ENCODE data around the gene ETV3.

DNA sequence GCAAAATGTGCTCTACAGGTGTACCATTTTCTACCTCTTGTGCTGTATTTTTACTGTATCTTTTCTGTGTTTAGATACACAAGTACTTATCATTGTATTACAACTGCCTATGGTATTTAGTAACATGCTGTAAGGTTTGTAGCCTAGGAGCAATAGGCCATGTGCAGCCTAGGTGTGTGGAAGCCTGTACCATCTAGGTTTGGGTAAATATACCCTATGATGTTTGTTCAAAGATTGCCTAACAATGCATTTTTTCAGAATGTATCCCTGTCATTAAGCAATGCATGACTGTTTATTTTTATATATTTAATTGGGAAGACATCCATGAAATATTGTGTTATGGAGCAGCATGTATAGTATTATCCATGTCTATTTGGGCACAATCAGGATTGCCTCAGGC is 49.6 kb downstream of the ETV3 start:
- TF ChIP-seq, protein P1, sequence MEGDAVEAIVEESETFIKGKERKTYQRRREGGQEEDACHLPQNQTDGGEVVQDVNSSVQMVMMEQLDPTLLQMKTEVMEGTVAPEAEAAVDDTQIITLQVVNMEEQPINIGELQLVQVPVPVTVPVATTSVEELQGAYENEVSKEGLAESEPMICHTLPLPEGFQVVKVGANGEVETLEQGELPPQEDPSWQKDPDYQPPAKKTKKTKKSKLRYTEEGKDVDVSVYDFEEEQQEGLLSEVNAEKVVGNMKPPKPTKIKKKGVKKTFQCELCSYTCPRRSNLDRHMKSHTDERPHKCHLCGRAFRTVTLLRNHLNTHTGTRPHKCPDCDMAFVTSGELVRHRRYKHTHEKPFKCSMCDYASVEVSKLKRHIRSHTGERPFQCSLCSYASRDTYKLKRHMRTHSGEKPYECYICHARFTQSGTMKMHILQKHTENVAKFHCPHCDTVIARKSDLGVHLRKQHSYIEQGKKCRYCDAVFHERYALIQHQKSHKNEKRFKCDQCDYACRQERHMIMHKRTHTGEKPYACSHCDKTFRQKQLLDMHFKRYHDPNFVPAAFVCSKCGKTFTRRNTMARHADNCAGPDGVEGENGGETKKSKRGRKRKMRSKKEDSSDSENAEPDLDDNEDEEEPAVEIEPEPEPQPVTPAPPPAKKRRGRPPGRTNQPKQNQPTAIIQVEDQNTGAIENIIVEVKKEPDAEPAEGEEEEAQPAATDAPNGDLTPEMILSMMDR (IDR thresholded peaks at IDR 0.05), result no peak
- no peak for TF ChIP-seq POLR2A (IDR thresholded peaks at IDR 0.05)

All from uterus (tissue), 2 donors.